Measurements from ENCODE around the gene HYDIN.

- TF ChIP-seq CTCF (IDR thresholded peaks at IDR 0.05): no peak
- no peak for TF ChIP-seq POLR2A (IDR thresholded peaks at IDR 0.05)
Measured at GRCh38 chr16:71185347-71185746, 45.2 kb downstream of the HYDIN start.

Data from adrenal gland (tissue), 5 donors.